Stimulated activated CD4-positive, alpha-beta T cell treated with anti-CD3 and anti-CD28 coated beads, Interleukin-12 subunit alpha, Interleukin-12 subunit beta, amount 100 ng/mL, for 24 hours (primary cell): ENCODE measurements around the gene RFX4.
"Not testable (repeated sequence)": the region's sequence is repeated elsewhere in the genome, so short reads cannot be mapped to it uniquely, and the experiment has no call there.

Source experiments
- DNase-seq, 2 experiments: peaks; one replicate each; pipeline ENCODE4 v3.0.0-alpha.2; 2020; ENCODE audit warnings: low read depth in 2 of 2

The RFX4 gene

DNA sequence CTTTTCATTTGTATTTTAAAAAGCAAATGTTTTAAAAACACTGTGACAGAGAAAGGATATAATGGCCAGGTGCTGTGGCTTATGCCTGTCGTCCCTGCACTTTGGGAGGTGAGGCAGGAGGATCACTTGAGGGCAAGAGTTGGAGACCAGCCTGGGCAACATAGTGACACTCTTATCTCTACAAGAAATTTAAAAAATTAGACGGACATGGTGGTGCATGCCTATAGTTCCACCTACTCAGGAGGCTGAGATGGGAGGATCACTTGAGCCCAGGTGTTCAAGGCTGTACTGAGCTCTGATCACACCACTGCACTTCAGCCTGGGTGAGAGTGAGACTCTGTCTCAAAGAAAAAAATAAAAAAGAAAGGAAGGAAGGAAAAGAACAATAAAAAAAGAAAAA lies 7.8 kb downstream of the RFX4 start:
- no peak for DNase-seq

GRCh38 chr12:106594447-106594846 lies 11.6 kb downstream of the RFX4 start:
- DNase-seq = no peak

GRCh38 chr12:106595268-106595667 lies 12.5 kb downstream of the RFX4 start:
- DNase-seq = no peak

DNA sequence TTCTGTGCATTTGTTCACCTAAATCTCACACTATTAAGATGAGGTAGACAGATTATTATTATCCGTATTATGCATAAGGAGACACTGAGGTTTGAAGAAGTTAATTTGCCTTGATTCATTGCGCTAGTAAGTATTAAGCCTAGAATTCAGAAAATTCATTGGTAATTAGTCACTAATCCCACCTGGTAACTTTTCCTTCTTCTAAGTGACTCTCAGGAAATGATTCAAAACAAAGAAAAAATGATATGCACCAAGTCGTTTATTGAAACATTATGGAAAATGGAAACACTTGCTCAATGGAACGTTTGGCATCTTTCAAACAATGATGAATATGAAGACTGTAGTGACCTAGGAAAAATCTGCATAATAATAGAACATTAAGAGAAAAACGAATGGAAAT lies 15.2 kb downstream of the RFX4 start:
- DNase-seq = no peak

GRCh38 chr12:106599302-106599701 lies 16.5 kb downstream of the RFX4 start:
- no peak for DNase-seq

DNA sequence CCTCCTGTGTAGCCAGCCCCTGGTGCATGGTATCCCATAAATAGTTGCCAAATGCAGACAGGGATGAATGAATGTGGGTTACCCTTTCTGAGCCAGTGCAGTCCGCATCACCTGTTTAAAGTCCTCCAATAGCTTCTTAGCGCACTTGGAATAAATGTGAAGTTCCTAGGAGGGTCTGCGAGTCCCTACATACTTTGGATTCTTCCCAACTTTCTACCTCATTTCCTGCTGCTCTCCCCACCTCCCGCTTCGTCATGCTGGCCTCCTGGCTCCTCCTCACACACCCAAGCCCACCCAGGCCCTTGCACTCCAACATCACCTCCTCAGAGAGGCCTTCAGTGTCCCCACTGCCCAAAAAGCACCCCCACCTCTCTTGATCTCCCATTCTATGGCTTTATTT lies 17.7 kb downstream of the RFX4 start:
- no peak for DNase-seq

DNA sequence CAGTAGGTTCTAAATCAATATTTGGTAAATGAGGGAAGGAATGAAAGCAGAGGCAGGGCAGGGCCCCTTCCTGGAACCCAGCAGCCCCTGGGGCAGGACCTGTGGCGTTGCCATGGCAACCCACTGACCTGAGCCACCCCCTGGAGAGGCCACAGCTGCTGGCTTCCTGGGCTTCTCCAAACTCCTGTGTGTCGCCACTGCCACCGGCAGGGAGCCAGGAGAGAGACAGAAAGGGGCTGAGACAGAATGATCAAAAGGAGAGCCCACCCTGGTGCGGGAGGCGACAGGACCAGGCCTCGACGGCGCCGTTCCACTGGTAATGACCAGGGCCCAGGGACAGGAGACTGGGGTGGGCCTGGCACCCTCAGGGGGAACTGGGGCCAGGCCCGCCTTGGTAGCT lies 18.2 kb downstream of the RFX4 start:
- no peak for DNase-seq

- DNase-seq = no peak
Observed at GRCh38 chr12:106601496-106601895, 18.7 kb downstream of the RFX4 start.

DNA sequence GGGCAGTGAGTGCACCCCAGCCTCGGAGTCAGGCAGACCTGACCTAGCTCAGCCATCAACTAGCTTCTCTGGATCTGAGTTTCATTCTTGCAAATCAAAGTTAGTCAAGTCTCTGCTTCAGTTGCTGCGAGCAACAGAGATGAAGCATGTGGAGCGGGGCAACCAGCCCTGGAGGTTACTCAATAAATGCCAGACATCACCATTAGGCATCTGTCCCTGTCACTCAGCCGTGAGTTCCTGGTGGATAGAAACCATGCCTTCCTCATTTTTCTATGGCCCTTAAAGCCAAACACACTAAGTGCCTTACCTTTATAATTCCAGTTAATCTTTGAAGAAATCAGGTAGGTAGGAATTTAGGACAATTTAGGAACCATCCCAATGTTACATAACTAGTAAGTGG lies 19.3 kb downstream of the RFX4 start:
- DNase-seq = no peak

DNA sequence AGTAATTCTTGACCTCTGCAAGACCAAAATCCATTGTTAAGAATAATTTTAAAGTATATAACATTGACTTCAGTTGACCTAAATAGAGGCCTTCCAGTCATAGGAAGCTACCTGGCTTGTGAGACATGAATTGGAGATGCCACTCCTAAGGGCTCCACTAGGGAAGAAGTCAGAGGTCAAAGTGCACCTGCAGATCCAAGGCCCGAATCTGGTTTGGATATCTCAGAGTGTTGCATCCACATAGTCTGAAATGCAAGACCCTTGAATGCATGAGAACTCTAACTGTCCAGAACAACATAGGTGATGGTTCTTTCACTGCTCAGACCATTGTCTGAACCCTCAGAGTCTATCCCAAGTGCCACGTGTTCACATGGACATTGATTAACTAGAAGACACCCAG lies 22.4 kb downstream of the RFX4 start:
- no peak for DNase-seq

- DNase-seq = not testable (repeated sequence)
Observed at GRCh38 chr12:106620588-106620987, 37.8 kb downstream of the RFX4 start.

- no peak for DNase-seq
Observed at GRCh38 chr12:106625976-106626375, 43.2 kb downstream of the RFX4 start.

GRCh38 chr12:106629797-106630659 lies 47.2 kb downstream of the RFX4 start:
- DNase-seq = no peak

GRCh38 chr12:106631150-106631549 lies 48.3 kb downstream of the RFX4 start:
- DNase-seq = no peak

- no peak for DNase-seq
Observed at GRCh38 chr12:106631797-106632196, 49.0 kb downstream of the RFX4 start.

DNA sequence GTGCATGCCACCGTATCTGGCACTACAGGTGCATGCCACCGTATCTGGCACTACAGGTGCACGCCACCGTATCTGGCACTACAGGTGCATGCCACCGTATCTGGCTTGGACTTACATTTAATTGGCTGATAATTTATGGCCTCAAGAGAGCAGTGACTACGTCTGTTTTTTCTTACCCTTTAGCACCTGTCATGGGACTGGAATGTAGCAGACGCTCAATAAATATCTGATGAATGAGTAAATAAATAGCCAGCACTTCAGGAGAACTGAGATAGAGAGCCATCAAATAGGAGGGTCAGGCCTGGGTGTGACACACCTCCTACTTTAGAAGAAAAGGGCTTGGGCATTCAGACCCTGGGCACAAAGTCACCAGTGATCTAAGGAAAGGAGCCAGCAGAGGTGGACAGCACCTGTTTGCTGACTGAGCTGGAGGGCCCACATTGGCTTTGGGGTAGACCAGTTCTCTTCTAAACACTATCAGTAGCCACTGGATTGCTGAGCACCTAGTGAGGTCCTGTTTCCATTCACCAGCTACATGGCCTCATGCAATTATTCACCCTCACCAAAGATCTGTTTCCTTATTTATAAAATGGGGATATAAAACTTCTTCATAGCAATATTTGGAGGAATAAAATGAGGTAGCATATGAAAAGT lies 50.1 kb downstream of the RFX4 start:
- no peak for DNase-seq

- no peak for DNase-seq
Observed at GRCh38 chr12:106633451-106633823, 50.6 kb downstream of the RFX4 start.

DNA sequence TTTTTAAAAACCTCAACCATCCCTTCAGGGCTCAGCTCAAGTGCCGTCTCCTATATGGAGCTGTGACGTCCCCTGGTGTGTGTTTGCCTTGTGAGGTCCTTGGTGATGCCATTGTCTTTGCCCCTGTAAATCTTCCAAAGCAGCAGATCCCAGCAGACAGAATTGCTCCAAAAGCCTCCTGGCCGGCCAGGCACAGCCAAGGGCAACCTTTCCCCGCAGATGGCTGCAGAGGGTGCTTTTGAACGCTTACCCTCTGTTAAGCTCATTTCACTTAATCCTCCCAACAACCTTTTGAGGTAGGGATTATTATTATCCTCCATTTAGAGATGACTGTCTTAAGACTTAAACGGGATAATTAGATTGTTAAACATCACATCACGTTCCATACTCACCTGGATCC lies 51.4 kb downstream of the RFX4 start:
- no peak for DNase-seq

DNA sequence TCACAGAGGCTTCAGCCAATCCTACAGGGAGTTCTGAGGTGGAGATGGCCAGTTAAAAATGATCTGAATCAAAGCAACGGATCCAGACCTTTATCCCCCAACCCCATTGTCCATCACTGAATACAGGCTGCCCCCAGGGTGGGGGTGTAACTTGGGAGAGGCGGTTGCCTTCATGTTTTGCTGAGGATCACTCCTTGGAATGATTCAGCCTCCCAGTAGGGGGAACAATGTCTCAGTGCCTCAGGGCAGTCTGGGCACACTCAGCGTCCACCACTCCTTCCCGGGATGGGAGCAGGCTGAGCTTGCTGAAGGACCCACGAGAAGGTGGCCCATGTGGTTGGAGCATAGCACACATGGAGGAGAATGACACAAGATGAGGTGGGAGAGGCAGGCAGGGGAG lies 60.2 kb downstream of the RFX4 start:
- no peak for DNase-seq

DNA sequence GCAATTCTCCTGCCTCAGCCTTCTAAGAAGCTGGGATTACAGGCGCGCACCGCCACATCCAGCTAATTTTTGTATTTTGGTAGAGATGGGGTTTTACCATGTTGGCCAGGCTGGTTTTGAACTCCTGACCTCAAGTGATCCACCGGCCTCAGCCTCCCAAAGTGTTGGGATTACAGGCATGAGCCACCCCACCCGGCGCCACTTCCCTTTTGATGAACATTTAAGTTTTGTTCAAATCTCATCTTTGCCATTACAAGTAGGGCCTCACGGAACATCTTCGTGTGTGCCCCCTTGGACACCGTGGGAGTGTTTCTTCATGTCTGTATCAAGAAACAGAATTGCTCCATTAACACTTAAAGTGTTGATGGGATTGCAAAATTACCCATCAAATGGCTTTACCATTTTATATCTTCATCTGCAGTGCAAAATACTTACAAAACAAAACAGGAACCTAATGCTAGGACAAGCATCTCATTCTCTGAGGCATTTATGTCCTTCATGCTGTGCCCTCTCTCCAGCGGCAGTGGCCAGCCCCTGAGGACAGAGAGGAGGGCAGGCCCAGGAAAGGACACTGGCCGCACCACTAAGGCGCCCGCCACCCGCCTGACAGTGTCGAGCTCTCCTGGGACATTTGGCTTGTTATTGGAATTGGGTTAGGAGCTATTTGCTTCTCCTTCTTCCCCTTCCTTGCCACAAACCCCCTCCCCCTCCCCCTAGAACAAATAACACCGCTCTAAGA lies 61.7 kb downstream of the RFX4 start:
- no peak for DNase-seq

- DNase-seq = no peak
Observed at GRCh38 chr12:106645074-106645421, 62.2 kb downstream of the RFX4 start.

GRCh38 chr12:106645465-106646330 lies 62.9 kb downstream of the RFX4 start:
- no peak for DNase-seq
